ENCODE measurements around the gene GRM1.

DNA sequence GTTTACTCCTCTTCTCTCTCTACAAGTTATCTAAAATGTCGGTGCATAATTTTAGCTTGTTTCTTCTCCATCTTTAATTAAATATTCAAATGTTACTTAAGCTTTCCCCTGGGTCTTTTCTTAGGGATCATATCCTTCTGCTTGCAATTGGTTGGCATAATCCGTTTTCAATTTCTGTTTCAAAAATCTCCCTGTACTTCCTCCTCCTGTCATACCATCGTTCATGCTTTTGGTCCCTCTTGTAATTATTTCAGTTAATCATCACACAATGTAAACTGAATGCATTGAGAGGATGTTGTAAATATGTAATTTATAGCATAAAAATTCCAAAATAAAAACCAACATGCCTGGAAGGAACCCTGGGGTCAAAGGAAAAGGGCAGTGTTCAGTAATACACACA is 325.6 kb downstream of the GRM1 start:
- TF ChIP-seq, protein P1, sequence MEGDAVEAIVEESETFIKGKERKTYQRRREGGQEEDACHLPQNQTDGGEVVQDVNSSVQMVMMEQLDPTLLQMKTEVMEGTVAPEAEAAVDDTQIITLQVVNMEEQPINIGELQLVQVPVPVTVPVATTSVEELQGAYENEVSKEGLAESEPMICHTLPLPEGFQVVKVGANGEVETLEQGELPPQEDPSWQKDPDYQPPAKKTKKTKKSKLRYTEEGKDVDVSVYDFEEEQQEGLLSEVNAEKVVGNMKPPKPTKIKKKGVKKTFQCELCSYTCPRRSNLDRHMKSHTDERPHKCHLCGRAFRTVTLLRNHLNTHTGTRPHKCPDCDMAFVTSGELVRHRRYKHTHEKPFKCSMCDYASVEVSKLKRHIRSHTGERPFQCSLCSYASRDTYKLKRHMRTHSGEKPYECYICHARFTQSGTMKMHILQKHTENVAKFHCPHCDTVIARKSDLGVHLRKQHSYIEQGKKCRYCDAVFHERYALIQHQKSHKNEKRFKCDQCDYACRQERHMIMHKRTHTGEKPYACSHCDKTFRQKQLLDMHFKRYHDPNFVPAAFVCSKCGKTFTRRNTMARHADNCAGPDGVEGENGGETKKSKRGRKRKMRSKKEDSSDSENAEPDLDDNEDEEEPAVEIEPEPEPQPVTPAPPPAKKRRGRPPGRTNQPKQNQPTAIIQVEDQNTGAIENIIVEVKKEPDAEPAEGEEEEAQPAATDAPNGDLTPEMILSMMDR (IDR thresholded peaks at IDR 0.05; ENCODE audit: insufficient read depth, low read length), result no peak
- TF ChIP-seq SPI1 (IDR thresholded peaks at IDR 0.05; ENCODE audit: borderline replicate concordance, low read depth), result no peak

Data from HL-60 (cell line).